CD4-positive, alpha-beta T cell (primary cell): ENCODE data around the gene RFFL. TPM values are rescaled to one million over a fixed set of nuclear protein-coding genes. Genes with fewer than 3 reads are reported as not detected.

Experiments used
- ATAC-seq: fragments of 200-7000 bp; cut with Tn5 transposase; one replicate; pipeline ENCODE4 v1.10.0; 2022; ENCODE audit warnings: mild to moderate bottlenecking; ENCODE audit not compliant: poor library complexity
- CTCF ChIA-PET: fragments of 350-600 bp; sonication (Branson Sonifier 250); formaldehyde crosslinking; loops from one replicate; lab custom pipeline; 2021; ENCODE audit warnings: antibody characterized with exemption, inconsistent platforms; lab: Charles Lee
- POLR2A ChIA-PET: fragments of 350-600 bp; sonication (Branson Sonifier 250); formaldehyde crosslinking; loops from one replicate; lab custom pipeline; 2021; ENCODE audit warnings: antibody characterized with exemption, inconsistent platforms; lab: Charles Lee
- DNase-seq, 14 experiments: peaks; one replicate each; pipeline ENCODE4 v3.0.0-alpha.2; 2013 to 2020; ENCODE audit warnings: mixed read lengths in 2 of 14
- H3K27ac ChIP-seq, 2 donors: one replicate each; pipeline versions ENCODE4 v1.5.1 to v1.7.0; 2013; ENCODE audit warnings: low read length in 2 of 2, low read depth in 1 of 2, mild to moderate bottlenecking in 1 of 2
- H3K27me3 ChIP-seq, 2 experiments: 1 replicate in 1 of 2; 2 replicates in 1 of 2; pipeline versions ENCODE4 v1.6.1 to v1.7.0; 2013; ENCODE audit warnings: low read length in 2 of 2, control low read depth in 1 of 2, mild to moderate bottlenecking in 1 of 2, moderate library complexity in 1 of 2; ENCODE audit not compliant: insufficient read depth in 2 of 2, control insufficient read depth in 1 of 2
- H3K36me3 ChIP-seq: one replicate; pipeline ENCODE4 v1.6.1; 2013; ENCODE audit warnings: low read length, control low read depth; ENCODE audit not compliant: insufficient read depth
- H3K4me1 ChIP-seq: one replicate; pipeline ENCODE4 v1.6.1; 2013; ENCODE audit warnings: low read length, control low read depth; ENCODE audit not compliant: insufficient read depth
- H3K4me3 ChIP-seq: one replicate; pipeline ENCODE4 v1.5.1; 2013; ENCODE audit warnings: mild to moderate bottlenecking, low read length, moderate library complexity
- H3K9me3 ChIP-seq, 2 experiments: 1 replicate in 1 of 2; 2 replicates in 1 of 2; pipeline versions ENCODE4 v1.6.1 to v1.7.0; 2013; ENCODE audit warnings: low read length in 2 of 2, mild to moderate bottlenecking in 2 of 2, control low read depth in 1 of 2, moderate library complexity in 1 of 2; ENCODE audit not compliant: control insufficient read depth in 1 of 2, insufficient read depth in 1 of 2
- H3K27ac Mint-ChIP-seq: one replicate; pipeline ENCODE4 v1.8.0; 2020; ENCODE audit warnings: mixed read lengths
- H3K27me3 Mint-ChIP-seq: one replicate; pipeline ENCODE4 v1.8.0; 2021; ENCODE audit warnings: mixed read lengths
- H3K36me3 Mint-ChIP-seq: one replicate; pipeline ENCODE4 v1.8.0; 2021; ENCODE audit warnings: low read depth, mixed read lengths
- H3K4me1 Mint-ChIP-seq: one replicate; pipeline ENCODE4 v1.8.0; 2021; ENCODE audit warnings: low read depth, mixed read lengths
- H3K4me3 Mint-ChIP-seq: one replicate; pipeline ENCODE4 v1.8.0; 2020; ENCODE audit warnings: mild to moderate bottlenecking, mixed read lengths
- H3K9me3 Mint-ChIP-seq: one replicate; pipeline ENCODE4 v1.8.0; 2020; ENCODE audit warnings: mixed read lengths
- intact Hi-C, 2 experiments: fragments of 100-400 bp; cut with DNase I in 1 of 2; cut with micrococcal nuclease in 1 of 2; formaldehyde crosslinking; loops; one replicate each; pipeline versions ENCODE4 v1.15.1 to v1.9.0; 2023 to 2025; cut with DNase I, micrococcal nuclease
- total RNA-seq, 174 experiments: library from RNA in 2 of 174; stranded (reverse) in 2 of 174; gene quantifications; one replicate each; pipeline ENCODE4 v1.2.3 and lab custom pipeline; 2021 to 2026
- TF ChIP-seq, protein P1 (sequence below): fragments of 200-600 bp; IDR thresholded peaks from one replicate; pipeline ENCODE4 v1.8.0; 2022; ENCODE audit warnings: antibody characterized with exemption, mild to moderate bottlenecking

The RFFL gene
- total RNA-seq, 2 experiments from 2014 or later, result 57.8 to 66.1 TPM

- no peaks in the 10 kb centered on the region for H3K27me3 ChIP-seq
- DNase-seq, result peak in 4 of 14 experiments; percentile 35 to 68 (median 58)
- TF ChIP-seq, protein P1, sequence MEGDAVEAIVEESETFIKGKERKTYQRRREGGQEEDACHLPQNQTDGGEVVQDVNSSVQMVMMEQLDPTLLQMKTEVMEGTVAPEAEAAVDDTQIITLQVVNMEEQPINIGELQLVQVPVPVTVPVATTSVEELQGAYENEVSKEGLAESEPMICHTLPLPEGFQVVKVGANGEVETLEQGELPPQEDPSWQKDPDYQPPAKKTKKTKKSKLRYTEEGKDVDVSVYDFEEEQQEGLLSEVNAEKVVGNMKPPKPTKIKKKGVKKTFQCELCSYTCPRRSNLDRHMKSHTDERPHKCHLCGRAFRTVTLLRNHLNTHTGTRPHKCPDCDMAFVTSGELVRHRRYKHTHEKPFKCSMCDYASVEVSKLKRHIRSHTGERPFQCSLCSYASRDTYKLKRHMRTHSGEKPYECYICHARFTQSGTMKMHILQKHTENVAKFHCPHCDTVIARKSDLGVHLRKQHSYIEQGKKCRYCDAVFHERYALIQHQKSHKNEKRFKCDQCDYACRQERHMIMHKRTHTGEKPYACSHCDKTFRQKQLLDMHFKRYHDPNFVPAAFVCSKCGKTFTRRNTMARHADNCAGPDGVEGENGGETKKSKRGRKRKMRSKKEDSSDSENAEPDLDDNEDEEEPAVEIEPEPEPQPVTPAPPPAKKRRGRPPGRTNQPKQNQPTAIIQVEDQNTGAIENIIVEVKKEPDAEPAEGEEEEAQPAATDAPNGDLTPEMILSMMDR, result no peak
Measured at GRCh38 chr17:35073183-35073790, 9.8 kb upstream of the RFFL start.

DNA sequence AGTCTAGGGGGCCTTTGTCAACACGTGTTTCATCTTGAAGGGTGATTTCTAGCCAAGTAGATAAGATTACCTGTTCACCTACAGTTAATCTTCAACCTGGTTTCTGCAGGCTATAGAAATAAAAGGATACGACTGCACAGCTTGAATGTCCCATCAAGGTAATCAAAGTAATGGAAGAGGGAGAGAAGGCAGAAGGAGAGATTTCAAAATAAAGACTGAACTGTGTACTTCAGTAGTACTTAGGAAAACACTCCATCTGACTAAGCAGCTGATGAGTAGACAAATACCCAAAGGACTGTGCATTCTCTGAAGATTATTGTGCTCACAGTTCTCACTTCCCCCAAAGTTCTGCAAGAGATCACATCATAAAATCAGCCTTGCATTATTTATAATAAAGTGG, 5.8 kb upstream of the RFFL start:
- Mint-ChIP-seq H3K4me3 (no peak overlapping the region), H3K27ac (peak overlapping the region; percentile 46), H3K27me3 (no peaks in the 10 kb centered on the region), H3K36me3 (peaks cover 37% of the 10 kb centered on the region), H3K9me3 (no peaks in the 10 kb centered on the region), H3K4me1 (peaks cover 80% of the 10 kb centered on the region)
- intact Hi-C loops, result no loop called here
- H3K4me1 ChIP-seq, result peaks cover 48% of the 10 kb centered on the region
- ATAC-seq (no peak), DNase-seq (no peak)
- no peak overlapping the region for H3K27ac ChIP-seq
- TF ChIP-seq, protein P1, result no peak
- CTCF ChIA-PET, result interaction anchor here (1.0 to 2.6 kb wide), 3 partner anchors 16 to 70 kb away, joined by 3 to 10 read pairs (median 3); no protein-coding TSS in a partner anchor
- no peaks in the 10 kb centered on the region for H3K27me3 ChIP-seq
- H3K4me3 ChIP-seq, result no peak overlapping the region
- H3K9me3 ChIP-seq, result no peaks in the 10 kb centered on the region
- peaks cover 12% of the 10 kb centered on the region for H3K36me3 ChIP-seq
- POLR2A ChIA-PET, result interaction anchor here (1.1 kb wide), 1 partner anchor 14 kb away, joined by 4 read pairs; no protein-coding TSS in a partner anchor

More at GRCh38 chr17:35073183-35073790, 9.8 kb upstream of the RFFL start:
- peak overlapping the region; percentile 26 for H3K4me3 Mint-ChIP-seq
- peaks cover 82% of the 10 kb centered on the region for H3K4me1 Mint-ChIP-seq
- peak; percentile 62 for ATAC-seq
- Histone ChIP-seq H3K4me3 (no peak overlapping the region), H3K9me3 (no peaks in the 10 kb centered on the region), H3K4me1 (peaks cover 59% of the 10 kb centered on the region), H3K27ac (peak overlapping the region in 1 of 2 donors; percentile 24), H3K36me3 (peaks cover 10% of the 10 kb centered on the region)
- POLR2A ChIA-PET, result interaction anchor here (1.2 to 3.5 kb wide), 8 partner anchors 9 to 93 kb away, joined by 4 to 18 read pairs (median 6); partner anchors contain the start of genes LIG3 and RFFL
- intact Hi-C loops, result loop anchor here (1.0 to 2.0 kb wide), 3 partner anchors 9 to 16 kb away; no protein-coding TSS in a partner anchor
- no peaks in the 10 kb centered on the region for H3K9me3 Mint-ChIP-seq
- H3K27ac Mint-ChIP-seq, result peak overlapping the region; percentile 83
- H3K36me3 Mint-ChIP-seq, result peaks cover 18% of the 10 kb centered on the region
- CTCF ChIA-PET, result interaction anchor here (0.9 to 3.4 kb wide), 5 partner anchors 9 to 92 kb away, joined by 3 to 14 read pairs (median 9); partner anchors contain the start of genes RAD51D and RFFL
- H3K27me3 Mint-ChIP-seq, result no peaks in the 10 kb centered on the region

DNA sequence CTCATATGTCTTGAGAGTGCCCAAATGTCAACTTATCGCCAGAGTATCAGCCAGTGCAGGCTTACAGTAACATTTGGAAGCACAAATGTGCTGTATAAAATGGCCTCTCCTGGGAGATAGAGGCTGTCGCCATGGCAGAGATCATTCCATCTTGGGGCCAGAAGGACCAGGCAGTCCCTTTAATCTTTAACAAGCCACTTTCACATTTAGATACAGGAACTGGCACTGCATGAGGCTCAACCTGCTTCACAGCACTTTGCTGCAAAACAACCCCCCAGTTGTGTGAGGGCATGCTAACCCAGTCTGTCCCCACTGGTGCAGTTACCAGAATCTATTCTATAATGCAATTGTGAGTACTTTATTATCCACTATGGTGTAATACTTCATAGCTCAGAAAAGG, 4.7 kb upstream of the RFFL start:
- intact Hi-C loops, result no loop called here

More for the DNA sequence above, 4.7 kb upstream of the RFFL start:
- DNase-seq (no peak), ATAC-seq (no peak)
- H3K36me3 ChIP-seq, result peaks cover 12% of the 10 kb centered on the region
- H3K4me1 Mint-ChIP-seq, result peaks cover 80% of the 10 kb centered on the region
- no peaks in the 10 kb centered on the region for H3K9me3 Mint-ChIP-seq
- no peak overlapping the region for H3K4me3 ChIP-seq
- H3K27me3 Mint-ChIP-seq, result no peaks in the 10 kb centered on the region
- ChIA-PET POLR2A (no interaction called here), CTCF (interaction anchor here (2.6 kb wide), 1 partner anchor 21 kb away, joined by 10 read pairs; no protein-coding TSS in a partner anchor)
- H3K4me1 ChIP-seq, result peaks cover 49% of the 10 kb centered on the region
- H3K27ac ChIP-seq, result no peak overlapping the region
- H3K4me3 Mint-ChIP-seq, result no peak overlapping the region
- H3K36me3 Mint-ChIP-seq, result peaks cover 42% of the 10 kb centered on the region
- TF ChIP-seq, protein P1, result no peak
- peak overlapping the region; percentile 46 for H3K27ac Mint-ChIP-seq
- no peaks in the 10 kb centered on the region for H3K27me3 ChIP-seq
- no peaks in the 10 kb centered on the region for H3K9me3 ChIP-seq
